Activated gamma-delta T cell treated with anti-CD3 and anti-CD28 coated beads, Interleukin-2, amount 50 U/mL, for 16 hours (primary cell): ENCODE data around the gene SP3.

Experiments used
- DNase-seq: peaks from one replicate; pipeline ENCODE4 v3.0.0-alpha.2; 2020; ENCODE audit warnings: low read depth

SP3 gene

GRCh38 chr2:173996766-173997165, 31.6 kb upstream of the SP3 start:
- DNase-seq = no peak

- DNase-seq = no peak
Measured at GRCh38 chr2:173993459-173993858, 28.3 kb upstream of the SP3 start.

GRCh38 chr2:173991856-173992588, 26.8 kb upstream of the SP3 start:
- DNase-seq = no peak

- DNase-seq = no peak
Measured at GRCh38 chr2:173990970-173991819, 26.0 kb upstream of the SP3 start.

- DNase-seq = no peak
Measured at GRCh38 chr2:173990245-173990644, 25.1 kb upstream of the SP3 start.

GRCh38 chr2:173989884-173990215, 24.7 kb upstream of the SP3 start:
- DNase-seq = no peak

GRCh38 chr2:173989160-173989883, 24.1 kb upstream of the SP3 start:
- no peak for DNase-seq

GRCh38 chr2:173986805-173987204, 21.6 kb upstream of the SP3 start:
- DNase-seq = no peak

- no peak for DNase-seq
Measured at GRCh38 chr2:173985605-173985992, 20.4 kb upstream of the SP3 start.

GRCh38 chr2:173984866-173985604, 19.9 kb upstream of the SP3 start:
- DNase-seq = no peak

- no peak for DNase-seq
Measured at GRCh38 chr2:173983391-173983871, 18.3 kb upstream of the SP3 start.

GRCh38 chr2:173982918-173983317, 17.7 kb upstream of the SP3 start:
- DNase-seq = no peak

- no peak for DNase-seq
Measured at GRCh38 chr2:173982182-173982714, 17.1 kb upstream of the SP3 start.

- DNase-seq = no peak
Measured at GRCh38 chr2:173981520-173981919, 16.3 kb upstream of the SP3 start.

- DNase-seq = no peak
Measured at GRCh38 chr2:173979751-173980351, 14.7 kb upstream of the SP3 start.

GRCh38 chr2:173978447-173978846, 13.3 kb upstream of the SP3 start:
- DNase-seq = no peak

GRCh38 chr2:173972636-173973035, 7.5 kb upstream of the SP3 start:
- no peak for DNase-seq

- no peak for DNase-seq
Measured at GRCh38 chr2:173972165-173972564, 7.0 kb upstream of the SP3 start.

- no peak for DNase-seq
Measured at GRCh38 chr2:173970516-173970924, 5.3 kb upstream of the SP3 start.

- DNase-seq = no peak
Measured at GRCh38 chr2:173969886-173970285, 4.7 kb upstream of the SP3 start.

- DNase-seq = no peak
Measured at GRCh38 chr2:173968551-173968950, 3.4 kb upstream of the SP3 start.
